ENCODE measurements around the gene BCAS4.

The BCAS4 gene

GRCh38 chr20:50823319-50823718, 28.5 kb downstream of the BCAS4 start:
- DNase-seq (ENCODE audit: low read depth), result no peak

- peak; percentile 81 for DNase-seq (ENCODE audit: low read depth)
These were observed 29.3 kb downstream of the BCAS4 start for GRCh38 chr20:50824137-50824536.

- no peak for DNase-seq (ENCODE audit: low read depth)
These were observed 31.3 kb downstream of the BCAS4 start for GRCh38 chr20:50826121-50826520.

GRCh38 chr20:50828363-50829136, 33.7 kb downstream of the BCAS4 start:
- no peak for DNase-seq (ENCODE audit: low read depth)

- no peak for DNase-seq (ENCODE audit: low read depth)
These were observed 36.8 kb downstream of the BCAS4 start for GRCh38 chr20:50831622-50832021.

- DNase-seq (ENCODE audit: low read depth), result peak; percentile 58
These were observed 39.7 kb downstream of the BCAS4 start for GRCh38 chr20:50834599-50835005.

- peak; percentile 60 for DNase-seq (ENCODE audit: low read depth)
These were observed 42.9 kb downstream of the BCAS4 start for GRCh38 chr20:50837532-50838321.

- DNase-seq (ENCODE audit: low read depth), result no peak
These were observed 43.4 kb downstream of the BCAS4 start for GRCh38 chr20:50838322-50838625.

- DNase-seq (ENCODE audit: low read depth), result no peak
These were observed 44.0 kb downstream of the BCAS4 start for GRCh38 chr20:50838707-50839385.

- DNase-seq (ENCODE audit: low read depth), result no peak
These were observed 48.0 kb downstream of the BCAS4 start for GRCh38 chr20:50842821-50843220.

- no peak for DNase-seq (ENCODE audit: low read depth)
These were observed 48.7 kb downstream of the BCAS4 start for GRCh38 chr20:50843331-50844276.

GRCh38 chr20:50844430-50845100, 49.7 kb downstream of the BCAS4 start:
- peak; percentile 87 for DNase-seq (ENCODE audit: low read depth)

- no peak for DNase-seq (ENCODE audit: low read depth)
These were observed 50.8 kb downstream of the BCAS4 start for GRCh38 chr20:50845566-50846215.

- DNase-seq (ENCODE audit: low read depth), result no peak
These were observed 53.5 kb downstream of the BCAS4 start for GRCh38 chr20:50848341-50848808.

GRCh38 chr20:50848846-50849673, 54.2 kb downstream of the BCAS4 start:
- no peak for DNase-seq (ENCODE audit: low read depth)

- DNase-seq (ENCODE audit: low read depth), result no peak
These were observed 55.9 kb downstream of the BCAS4 start for GRCh38 chr20:50850721-50851286.

- no peak for DNase-seq (ENCODE audit: low read depth)
These were observed 57.2 kb downstream of the BCAS4 start for GRCh38 chr20:50852085-50852484.

- DNase-seq (ENCODE audit: low read depth), result no peak
These were observed 59.8 kb downstream of the BCAS4 start for GRCh38 chr20:50854506-50855249.
